Stomach smooth muscle (tissue), 2 donors: ENCODE data around the gene GPATCH1.

Source experiments
- H3K27ac ChIP-seq: one replicate; pipeline ENCODE4 v1.7.0; 2013; ENCODE audit warnings: mild to moderate bottlenecking, low read length, inconsistent platforms
- H3K27me3 ChIP-seq, 2 donors: one replicate each; pipeline ENCODE4 v1.7.0; 2013; ENCODE audit warnings: low read length in 2 of 2; ENCODE audit not compliant: insufficient read depth in 2 of 2, control insufficient read depth in 1 of 2
- H3K36me3 ChIP-seq, 2 donors: one replicate each; pipeline ENCODE4 v1.7.0; 2013; ENCODE audit warnings: low read length in 2 of 2; ENCODE audit not compliant: control insufficient read depth in 2 of 2, insufficient read depth in 2 of 2
- H3K4me1 ChIP-seq: one replicate; pipeline ENCODE4 v1.7.0; 2013; ENCODE audit warnings: low read length; ENCODE audit not compliant: control insufficient read depth, insufficient read depth
- H3K4me3 ChIP-seq, 2 donors: one replicate each; pipeline ENCODE4 v1.7.0; 2013; ENCODE audit warnings: low read length in 2 of 2
- H3K9ac ChIP-seq, 2 donors: one replicate each; pipeline ENCODE4 v1.7.0; 2013; ENCODE audit warnings: low read length in 2 of 2, mild to moderate bottlenecking in 1 of 2
- H3K9me3 ChIP-seq, 2 donors: one replicate each; pipeline ENCODE4 v1.7.0; 2013; ENCODE audit warnings: low read length in 2 of 2; ENCODE audit not compliant: control insufficient read depth in 2 of 2
- donor health status: healthy.
- donor health status: Pancreatic carcinoma.

GPATCH1 gene

DNA sequence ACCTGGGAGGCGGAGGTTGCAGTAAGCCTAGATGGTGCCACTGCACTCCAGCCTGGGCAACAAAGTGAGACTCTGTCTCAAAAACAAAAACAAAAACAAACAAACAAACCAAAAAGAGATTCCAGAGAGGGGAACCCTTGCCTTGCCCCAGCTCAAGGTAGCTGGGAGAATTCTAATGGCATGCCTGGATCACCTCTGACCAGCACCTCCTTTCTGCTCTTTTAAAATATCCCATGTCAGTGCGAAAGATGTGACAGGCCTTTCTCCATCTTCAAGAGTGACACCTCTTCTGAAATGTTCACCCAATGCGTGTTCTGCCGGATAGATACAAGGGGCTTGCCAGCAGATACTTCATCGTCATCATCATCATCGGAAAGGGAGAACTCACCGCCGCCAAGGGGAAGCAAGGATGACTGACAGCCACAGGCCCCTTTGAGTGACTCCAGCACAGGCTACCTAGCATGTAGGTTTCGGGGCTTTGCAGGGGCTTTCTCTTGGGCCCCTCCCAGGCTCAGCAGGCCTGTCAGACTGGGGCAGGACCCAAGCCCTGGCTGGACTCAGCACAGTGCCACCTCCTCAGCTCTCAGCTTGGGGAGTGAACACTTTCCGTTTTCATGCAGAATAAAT, 94.3 kb downstream of the GPATCH1 start:
- Histone ChIP-seq H3K4me3 (peak overlapping the region; percentile 92 to 96), H3K9me3 (no peaks in the 10 kb centered on the region), H3K4me1 (peaks cover 28% of the 10 kb centered on the region), H3K27ac (peak overlapping the region; percentile 93), H3K27me3 (no peaks in the 10 kb centered on the region), H3K36me3 (no peaks in the 10 kb centered on the region), H3K9ac (peak overlapping the region in 1 of 2 donors; percentile 96)

DNA sequence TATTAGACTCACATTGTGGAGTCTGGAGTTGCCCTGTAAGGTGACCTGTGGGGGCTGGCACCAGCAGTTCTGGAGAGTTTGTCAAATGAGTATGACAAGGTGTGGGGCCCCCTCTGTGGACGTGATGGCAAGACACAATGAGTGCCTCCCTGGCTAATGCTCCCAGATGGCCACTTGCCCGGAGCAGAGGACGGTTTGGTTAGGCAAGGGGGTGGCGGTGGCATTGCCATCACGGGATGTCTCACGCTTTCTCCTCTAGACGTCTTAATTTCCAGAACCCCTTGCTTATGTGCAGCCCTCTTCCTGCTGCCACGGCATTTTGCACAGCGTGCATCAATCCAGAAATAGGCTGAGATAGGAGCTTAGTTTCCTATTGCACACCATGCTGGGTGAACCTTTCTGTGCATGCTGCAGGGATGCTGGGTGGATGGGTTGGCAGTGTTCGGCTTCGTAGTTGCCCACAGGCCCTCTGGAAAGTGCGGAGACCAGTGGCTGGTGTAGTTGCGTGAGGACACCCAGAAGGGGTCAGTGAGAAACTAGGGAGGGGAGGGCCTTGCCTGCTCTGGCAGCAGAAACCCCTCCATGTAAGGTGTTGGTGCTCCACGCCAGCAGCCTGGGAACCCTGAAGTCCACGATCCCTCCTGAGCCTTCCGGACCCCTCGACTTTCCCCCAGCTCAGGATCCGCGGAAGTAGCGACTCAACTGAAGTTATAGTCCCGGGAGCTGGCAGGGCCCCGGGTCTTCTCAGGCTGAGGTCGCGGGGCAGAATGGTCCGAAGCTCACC, 95.1 kb downstream of the GPATCH1 start:
- Histone ChIP-seq H3K36me3 (no peaks in the 10 kb centered on the region), H3K9me3 (no peaks in the 10 kb centered on the region), H3K9ac (peak overlapping the region; percentile 87 to 96), H3K27me3 (no peaks in the 10 kb centered on the region), H3K27ac (peak overlapping the region; percentile 93), H3K4me3 (peak overlapping the region; percentile 92 to 96), H3K4me1 (peaks cover 28% of the 10 kb centered on the region)

DNA sequence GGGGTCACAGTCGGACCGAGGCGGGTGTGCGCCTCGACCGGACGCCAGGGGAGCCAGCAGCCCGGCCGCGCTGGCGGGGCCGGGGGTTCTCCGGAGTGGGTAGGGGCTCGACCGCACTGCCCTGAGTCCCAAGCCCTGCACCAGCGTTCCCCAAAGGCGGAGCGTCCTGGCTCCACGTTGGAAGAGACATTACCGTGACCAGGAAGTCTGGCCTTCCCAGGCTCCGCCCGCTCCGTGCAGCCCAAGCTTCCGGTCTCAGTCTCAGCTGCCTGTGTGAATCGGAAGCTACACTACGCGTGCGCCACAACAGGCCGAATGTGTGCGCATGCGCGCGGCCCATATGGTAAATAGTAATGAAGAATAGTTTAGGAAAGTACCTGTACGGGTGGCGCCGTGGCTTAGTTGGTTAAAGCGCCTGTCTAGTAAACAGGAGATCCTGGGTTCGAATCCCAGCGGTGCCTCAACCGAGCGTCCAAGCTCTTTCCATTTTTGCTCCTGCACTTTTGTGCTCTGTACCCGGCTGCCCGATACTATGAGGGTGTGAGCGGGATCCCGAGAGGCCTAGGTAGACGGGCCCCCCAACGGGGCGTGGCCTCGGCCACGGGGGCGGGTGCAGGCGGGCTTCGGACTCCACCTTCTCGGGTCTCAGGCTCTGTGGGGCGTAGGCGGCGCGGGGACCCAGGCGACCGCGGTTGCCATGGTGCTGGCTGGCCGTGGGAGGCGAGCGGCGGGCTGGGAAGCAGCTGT, 95.9 kb downstream of the GPATCH1 start:
- Histone ChIP-seq H3K9ac (peak overlapping the region; percentile 87 to 96), H3K4me3 (peak overlapping the region; percentile 92 to 96), H3K9me3 (no peaks in the 10 kb centered on the region), H3K27ac (peak overlapping the region; percentile 93), H3K4me1 (peaks cover 28% of the 10 kb centered on the region), H3K27me3 (no peaks in the 10 kb centered on the region), H3K36me3 (no peaks in the 10 kb centered on the region)

DNA sequence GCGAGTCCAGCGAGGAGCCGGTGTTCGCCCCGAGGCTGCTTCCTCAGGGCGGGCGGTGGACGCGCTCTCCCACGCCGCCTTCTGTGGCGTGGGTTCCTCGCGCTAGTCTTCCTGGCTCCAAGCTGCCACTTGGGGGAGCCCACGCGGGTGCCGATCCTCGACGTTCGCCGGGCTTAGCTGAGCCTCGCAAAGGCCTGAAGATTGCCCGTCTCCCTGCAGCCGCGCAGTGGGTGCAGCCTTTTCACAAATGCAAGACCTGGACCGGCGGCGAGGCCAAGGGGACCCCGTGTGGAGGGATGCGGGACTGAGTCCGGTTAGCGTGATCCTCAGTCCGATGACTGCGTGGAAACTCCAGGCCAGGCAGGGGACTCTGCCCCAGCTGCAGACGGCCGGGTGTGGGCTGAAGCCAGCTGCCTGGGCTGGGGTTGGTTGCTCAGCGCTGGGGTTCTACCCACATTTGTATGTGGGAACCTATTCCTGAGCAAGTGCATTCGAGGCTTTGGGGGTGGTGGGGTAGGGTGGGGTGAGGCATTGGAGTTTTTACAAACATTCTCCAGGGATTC, 96.5 kb downstream of the GPATCH1 start:
- H3K9ac ChIP-seq, result peak overlapping the region; percentile 73 to 81
- H3K4me1 ChIP-seq, result peaks cover 28% of the 10 kb centered on the region
- no peaks in the 10 kb centered on the region for H3K9me3 ChIP-seq
- H3K27ac ChIP-seq, result peak overlapping the region; percentile 93
- peak overlapping the region; percentile 77 to 92 for H3K4me3 ChIP-seq
- H3K36me3 ChIP-seq, result no peaks in the 10 kb centered on the region
- no peaks in the 10 kb centered on the region for H3K27me3 ChIP-seq
